Progenitor cell of endocrine pancreas (in vitro differentiated cells): Measurements from ENCODE around the gene EXOC2. TPM values are rescaled to one million over a fixed set of nuclear protein-coding genes. Genes with fewer than 3 reads are reported as not detected.

Source experiments
- DNase-seq: peaks from one replicate; pipeline ENCODE4 v3.0.0; 2021; ENCODE audit warnings: low spot score; ENCODE audit not compliant: unreplicated experiment
- H3K27ac Mint-ChIP-seq: 2 replicates; pipeline ENCODE4 v1.8.0; 2021; ENCODE audit warnings: mild to moderate bottlenecking, moderate library complexity, mixed read lengths
- H3K27me3 Mint-ChIP-seq: 2 replicates; pipeline ENCODE4 v1.8.0; 2021; ENCODE audit warnings: mixed read lengths
- H3K36me3 Mint-ChIP-seq: 2 replicates; pipeline ENCODE4 v1.8.0; 2022; ENCODE audit warnings: mixed read lengths; ENCODE audit not compliant: insufficient read depth
- H3K4me1 Mint-ChIP-seq: 2 replicates; pipeline ENCODE4 v1.8.0; 2021; ENCODE audit warnings: low read depth, mixed read lengths
- H3K4me3 Mint-ChIP-seq: 2 replicates; pipeline ENCODE4 v1.8.0; 2021; ENCODE audit warnings: low read depth, mild to moderate bottlenecking, moderate library complexity, mixed read lengths
- H3K9me3 Mint-ChIP-seq: 2 replicates; pipeline ENCODE4 v1.8.0; 2021; ENCODE audit warnings: low read depth, mixed read lengths
- CTCF ChIP-seq: fragments of 200-600 bp; sonication (generic); IDR thresholded peaks from one replicate; pipeline ENCODE4 v1.5.0; 2021; ENCODE audit warnings: antibody characterized with exemption, mild to moderate bottlenecking; ENCODE audit not compliant: unreplicated experiment
- long read RNA-seq: library from polyadenylated mRNA; unstranded; transcript quantifications from one replicate; pipeline ENCODE4 v2.0.0, GENCODE V29; 2020
- total RNA-seq: library from RNA; stranded (reverse); gene quantifications from 2 replicates; pipeline ENCODE4 v1.2.1, GENCODE V29; 2021

The EXOC2 gene
- 24.4 and 24.8 TPM in 2 replicates for total RNA-seq
- long read RNA-seq, full-length matches to known transcripts: 34 of 81 reads
- long read RNA-seq, partial matches to known transcripts: 27 of 81 reads
- long read RNA-seq, other reads (novel, unspliced or antisense): 20 of 81 reads

GRCh38 chr6:692858-693722 lies at the start of gene EXOC2:
EXOC2 (minus strand) TSS chr6:693139; CDS start chr6:637818, 55,321 bp downstream.
- H3K36me3 Mint-ChIP-seq: peaks cover 1% of the 10 kb centered on the region
- H3K27ac Mint-ChIP-seq: peak within 1 kb of the TSS; percentile 79
- TF ChIP-seq CTCF: no peak
- DNase-seq: peak; percentile 78
- H3K4me1 Mint-ChIP-seq: peaks cover 11% of the 10 kb centered on the region
- no peaks in the 10 kb centered on the region for H3K9me3 Mint-ChIP-seq
- H3K27me3 Mint-ChIP-seq: no peaks in the 10 kb centered on the region
- peak within 1 kb of the TSS; percentile 91 for H3K4me3 Mint-ChIP-seq

- H3K4me3 Mint-ChIP-seq: no peak overlapping the region
- H3K36me3 Mint-ChIP-seq: no peaks in the 10 kb centered on the region
- no peak for DNase-seq
- H3K4me1 Mint-ChIP-seq: no peaks in the 10 kb centered on the region
- H3K27me3 Mint-ChIP-seq: no peaks in the 10 kb centered on the region
- H3K27ac Mint-ChIP-seq: no peak overlapping the region
- H3K9me3 Mint-ChIP-seq: peaks cover 4% of the 10 kb centered on the region
- no peak for TF ChIP-seq CTCF
Observed at GRCh38 chr6:741410-742339, 48.7 kb upstream of the EXOC2 start.

GRCh38 chr6:736657-737446 lies 43.9 kb upstream of the EXOC2 start:
- H3K36me3 Mint-ChIP-seq: no peaks in the 10 kb centered on the region
- H3K9me3 Mint-ChIP-seq: peaks cover 4% of the 10 kb centered on the region
- H3K4me1 Mint-ChIP-seq: peaks cover 2% of the 10 kb centered on the region
- no peaks in the 10 kb centered on the region for H3K27me3 Mint-ChIP-seq
- no peak overlapping the region for H3K27ac Mint-ChIP-seq
- DNase-seq: no peak
- H3K4me3 Mint-ChIP-seq: no peak overlapping the region
- no peak for TF ChIP-seq CTCF

GRCh38 chr6:733431-734219 lies 40.7 kb upstream of the EXOC2 start:
- no peak for TF ChIP-seq CTCF
- Mint-ChIP-seq H3K4me3 (no peak overlapping the region), H3K36me3 (no peaks in the 10 kb centered on the region), H3K4me1 (peaks cover 2% of the 10 kb centered on the region), H3K27me3 (peaks cover 14% of the 10 kb centered on the region), H3K9me3 (peaks cover 4% of the 10 kb centered on the region), H3K27ac (no peak overlapping the region)
- DNase-seq: no peak
